Measurements from ENCODE around the gene MYL6B.
"Not testable (repeated sequence)": the region's sequence is repeated elsewhere in the genome, so short reads cannot be mapped to it uniquely, and the experiment has no call there.

MYL6B gene

GRCh38 chr12:56165369-56165768, 13.0 kb downstream of the MYL6B start:
- no peak for DNase-seq (ENCODE audit: low read depth)

GRCh38 chr12:56169229-56169759, 16.9 kb downstream of the MYL6B start:
- no peak for DNase-seq (ENCODE audit: low read depth)

DNA sequence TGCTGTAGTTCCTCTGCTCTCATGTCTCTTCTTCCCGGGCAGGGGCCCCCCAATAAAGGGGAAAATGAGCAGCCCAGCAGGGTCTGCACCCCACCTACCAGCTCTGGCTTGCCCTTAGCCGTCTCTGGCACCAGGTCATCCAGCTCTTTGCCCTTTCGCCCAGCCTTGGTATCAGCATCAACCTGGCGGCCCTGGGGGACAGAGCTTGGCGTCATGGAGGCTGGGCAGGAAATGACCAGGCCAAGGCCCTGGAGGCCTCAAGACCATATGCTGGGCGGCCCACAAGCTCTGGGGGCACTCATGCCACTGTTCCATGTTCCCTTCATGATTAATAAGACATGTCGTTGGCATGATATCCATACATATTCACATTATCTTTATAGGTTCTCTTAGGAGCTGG, 20.5 kb downstream of the MYL6B start:
- DNase-seq (ENCODE audit: low read depth) = no peak

DNA sequence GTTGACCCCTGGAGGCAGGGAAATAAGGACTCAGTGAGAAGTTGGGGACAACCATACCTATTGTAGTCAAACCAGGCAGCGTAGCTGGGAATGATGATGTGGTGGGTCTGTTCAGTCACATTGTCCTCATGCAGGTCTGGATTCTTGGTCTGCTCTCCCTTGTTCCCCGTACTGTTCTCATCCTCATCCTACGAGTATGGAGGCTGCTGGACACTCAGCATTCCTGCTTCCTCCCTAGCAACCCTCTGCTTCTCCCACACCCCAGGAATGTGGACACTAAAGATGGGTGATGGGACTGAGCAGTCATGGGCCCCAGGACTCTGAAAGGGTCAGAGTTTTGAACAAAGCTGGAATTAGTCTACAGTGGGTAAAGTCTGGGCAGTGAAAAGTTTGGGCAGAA, 26.0 kb downstream of the MYL6B start:
- DNase-seq (ENCODE audit: low read depth) = no peak

GRCh38 chr12:56186957-56187356, 34.6 kb downstream of the MYL6B start:
- DNase-seq (ENCODE audit: low read depth) = no peak

GRCh38 chr12:56188131-56188777, 35.9 kb downstream of the MYL6B start:
- no peak for DNase-seq (ENCODE audit: low read depth)

DNA sequence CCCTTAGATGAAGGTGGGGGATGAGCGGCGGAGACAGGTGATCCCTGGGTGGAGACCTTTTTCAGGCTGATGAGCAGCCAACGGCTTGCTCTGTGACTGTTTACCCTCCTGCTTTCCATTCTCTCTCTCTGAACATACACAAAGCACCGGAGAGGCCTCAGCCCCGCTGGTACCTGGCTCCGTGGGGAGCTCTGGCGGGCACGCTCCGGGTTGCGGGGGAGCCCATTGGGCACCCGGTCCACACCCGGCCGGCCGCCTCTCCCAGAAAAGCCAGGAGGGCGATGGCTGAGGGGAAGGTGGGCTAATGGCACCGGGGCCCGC, 36.4 kb downstream of the MYL6B start:
- no peak for DNase-seq (ENCODE audit: low read depth)

DNA sequence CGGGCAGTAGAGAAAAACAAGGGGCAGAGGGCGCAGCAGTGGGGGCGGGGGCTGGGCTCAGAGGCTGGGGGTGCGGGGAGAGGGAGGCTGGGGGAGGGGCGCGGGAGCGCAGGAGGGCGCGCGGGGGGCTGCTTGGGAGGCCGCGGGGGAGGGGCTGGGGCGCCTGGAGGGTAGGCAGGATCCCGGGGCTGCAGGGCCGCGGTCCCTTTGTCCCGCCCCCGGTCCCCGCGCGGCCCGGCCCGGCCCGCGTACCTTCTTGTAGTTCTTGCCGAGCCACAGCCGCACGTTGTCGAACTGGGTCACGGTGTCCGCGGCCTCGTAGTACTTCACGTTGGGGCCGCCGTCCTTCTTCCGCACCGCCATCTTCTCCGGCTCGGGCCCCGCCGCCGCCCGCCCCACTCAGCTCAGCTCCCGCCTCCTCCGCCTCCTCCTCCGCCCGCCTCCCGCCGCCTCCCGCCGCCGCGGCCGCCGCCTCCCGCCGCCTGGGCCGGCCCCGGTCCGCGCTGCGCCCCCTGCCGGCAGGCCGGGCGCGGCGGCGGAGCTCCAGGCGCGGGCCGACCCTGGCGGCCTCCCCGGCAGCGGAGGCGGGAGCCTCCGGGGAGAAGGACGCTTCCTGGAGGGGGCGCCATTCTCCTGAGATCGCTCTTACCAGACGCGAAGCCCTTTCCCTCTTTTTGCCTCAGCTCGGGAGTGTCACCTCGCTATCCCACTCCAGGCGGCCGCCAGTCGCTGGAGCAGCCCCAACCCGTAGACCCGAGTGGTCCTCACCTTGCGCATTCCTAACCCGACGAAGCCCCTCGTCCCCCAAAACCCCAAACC, 36.9 kb downstream of the MYL6B start, which contains the start of gene SMARCC2:
SMARCC2 (minus strand) TSS at position 385 of the 819 bp plus-strand sequence; CDS start at position 363, 22 bp downstream.
- peak; percentile 78 for DNase-seq (ENCODE audit: low read depth)

GRCh38 chr12:56189918-56190694, 37.7 kb downstream of the MYL6B start:
- DNase-seq (ENCODE audit: low read depth) = peak; percentile 55

- DNase-seq (ENCODE audit: low read depth) = no peak
These were observed 38.3 kb downstream of the MYL6B start for GRCh38 chr12:56190695-56191155.

GRCh38 chr12:56192582-56192981, 40.2 kb downstream of the MYL6B start:
- DNase-seq (ENCODE audit: low read depth) = no peak

- DNase-seq (ENCODE audit: low read depth) = peak; percentile 61
These were observed 40.7 kb downstream of the MYL6B start for GRCh38 chr12:56193025-56193578.

GRCh38 chr12:56196818-56197550, 44.6 kb downstream of the MYL6B start:
- DNase-seq (ENCODE audit: low read depth) = not testable (repeated sequence)

GRCh38 chr12:56197921-56198635, 45.7 kb downstream of the MYL6B start:
- DNase-seq (ENCODE audit: low read depth) = no peak

GRCh38 chr12:56198836-56199235, 46.4 kb downstream of the MYL6B start:
- no peak for DNase-seq (ENCODE audit: low read depth)

GRCh38 chr12:56202366-56202765, 50.0 kb downstream of the MYL6B start:
- no peak for DNase-seq (ENCODE audit: low read depth)

DNA sequence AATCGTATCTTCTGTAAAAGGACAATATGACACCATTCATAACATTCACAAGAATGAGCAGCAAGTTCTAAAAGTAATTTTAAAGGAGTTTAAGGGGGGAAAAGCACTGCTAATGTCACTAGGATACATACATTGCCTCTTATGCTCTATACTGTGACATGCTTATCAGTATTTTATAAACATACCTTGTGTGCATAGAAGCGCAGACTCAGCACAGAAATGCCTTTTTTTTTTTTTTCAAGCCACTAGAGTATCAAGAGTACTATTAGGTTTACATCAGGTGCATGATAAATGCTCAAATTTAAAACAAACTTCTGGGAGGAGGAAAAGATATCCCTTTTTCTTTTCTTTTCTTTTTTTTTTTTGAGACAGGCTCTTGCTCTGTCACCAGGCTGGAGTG, 50.5 kb downstream of the MYL6B start:
- DNase-seq (ENCODE audit: low read depth) = no peak

GRCh38 chr12:56204275-56204674, 51.9 kb downstream of the MYL6B start:
- DNase-seq (ENCODE audit: low read depth) = no peak

- no peak for DNase-seq (ENCODE audit: low read depth)
These were observed 53.1 kb downstream of the MYL6B start for GRCh38 chr12:56205445-56205844.

DNA sequence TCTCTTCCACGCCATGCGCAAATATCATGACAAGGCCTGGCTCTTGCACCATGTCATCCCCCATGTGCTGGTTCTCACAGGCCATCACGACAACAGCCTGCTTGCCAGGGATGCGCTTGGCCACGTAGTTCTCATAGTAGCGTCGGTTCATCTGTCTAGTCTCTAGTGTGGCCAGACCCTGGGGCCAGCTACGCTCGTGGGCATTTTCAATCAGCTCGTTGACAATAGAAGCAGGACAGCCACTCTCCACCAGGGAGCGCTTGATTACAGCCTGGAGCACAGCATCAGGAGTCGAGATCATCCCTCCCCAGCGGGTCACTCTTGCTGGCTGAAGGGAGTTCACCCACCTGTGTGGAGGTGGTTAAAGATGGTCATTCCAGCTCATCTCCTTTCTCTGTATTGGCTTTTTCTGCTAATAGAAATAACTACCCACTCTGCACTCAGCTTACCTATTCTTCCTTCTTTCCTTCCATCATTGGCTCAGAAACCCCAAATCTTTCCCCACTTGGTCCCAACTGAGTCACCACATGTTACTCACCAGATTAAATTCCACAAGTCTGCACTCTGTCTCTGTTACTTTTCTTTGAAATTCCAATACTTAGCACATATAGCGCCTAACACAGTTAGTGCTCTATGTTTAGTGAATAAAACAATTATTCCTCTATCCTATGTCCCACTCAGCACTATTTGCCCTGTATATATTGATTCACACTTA, 54.2 kb downstream of the MYL6B start:
- DNase-seq (ENCODE audit: low read depth) = peak; percentile 28
